Testis (tissue), 3 donors: ENCODE measurements around the gene CD274. TPM values are rescaled to one million over a fixed set of nuclear protein-coding genes. Genes with fewer than 3 reads are reported as not detected.

Experiments used
- DNase-seq: peaks from one replicate; pipeline ENCODE4 v3.0.0-alpha.2; 2019
- H3K27ac ChIP-seq, 2 donors: fragments of 200-600 bp; sonication (generic); one replicate each; pipeline ENCODE4 v1.5.1; 2019
- H3K27me3 ChIP-seq: fragments of 200-600 bp; sonication (generic); one replicate; pipeline ENCODE4 v1.5.1; 2019
- H3K36me3 ChIP-seq: fragments of 200-600 bp; sonication (generic); one replicate; pipeline ENCODE4 v1.5.1; 2017; ENCODE audit warnings: low read depth; ENCODE audit errors: missing control alignments
- H3K4me1 ChIP-seq: fragments of 200-600 bp; sonication (generic); one replicate; pipeline ENCODE4 v1.5.1; 2019
- H3K4me3 ChIP-seq, 2 donors: fragments of 200-600 bp; sonication (generic); one replicate each; pipeline ENCODE4 v1.5.1; 2017 to 2019
- H3K9me3 ChIP-seq: fragments of 200-600 bp; sonication (generic); one replicate; pipeline ENCODE4 v1.5.1; 2017
- POLR2A ChIP-seq: fragments of 450-650 bp; IDR thresholded peaks from one replicate; pipeline ENCODE4 v1.6.1; 2017; ENCODE audit warnings: antibody characterized with exemption, mild to moderate bottlenecking, moderate library complexity
- WGBS, 2 donors: methylation state at CpG; one replicate each; pipeline ENCODE4 v1.1.5; 2018; 5-methylcytosine and 5-hydroxymethylcytosine counted together
- intact Hi-C: fragments of 100-400 bp; cut with DNase I; formaldehyde crosslinking; loops from one replicate; pipeline ENCODE4 v1.15.1; 2023; ENCODE audit warnings: low total_unique reads
- polyA plus RNA-seq: library from polyadenylated mRNA; stranded (reverse); fragments of 350-450 nt; fragmentation: Illumina TruSeq; extraction: RNeasy Lipid Tissue Mini Kit (QIAGEN cat#74804); gene quantifications from one replicate; pipeline ENCODE4 v1.2.3, GENCODE V29; 2014; ENCODE audit warnings: low read depth, low replicate concordance; ENCODE audit not compliant: insufficient read depth
- total RNA-seq, 2 donors: library from RNA; depleted of rRNA; stranded (reverse); fragments of >200 nt; gene quantifications; one replicate each; pipeline ENCODE4 v1.2.3, GENCODE V29; 2016
- TF ChIP-seq, protein P1 (sequence below), 3 experiments: fragments of 450-650 bp in 2 of 3; fragments of 200-600 bp in 1 of 3; sonication (generic) in 1 of 3; IDR thresholded peaks; one replicate each; pipeline ENCODE4 v1.5.1; 2016 to 2019; ENCODE audit warnings: antibody characterized with exemption in 3 of 3, mild to moderate bottlenecking in 2 of 3, moderate library complexity in 1 of 3

The CD274 gene
- total and polyA plus RNA-seq, 3 donors from 2014 or later, result 1.3 to 4.6 (median 1.5) TPM

DNA sequence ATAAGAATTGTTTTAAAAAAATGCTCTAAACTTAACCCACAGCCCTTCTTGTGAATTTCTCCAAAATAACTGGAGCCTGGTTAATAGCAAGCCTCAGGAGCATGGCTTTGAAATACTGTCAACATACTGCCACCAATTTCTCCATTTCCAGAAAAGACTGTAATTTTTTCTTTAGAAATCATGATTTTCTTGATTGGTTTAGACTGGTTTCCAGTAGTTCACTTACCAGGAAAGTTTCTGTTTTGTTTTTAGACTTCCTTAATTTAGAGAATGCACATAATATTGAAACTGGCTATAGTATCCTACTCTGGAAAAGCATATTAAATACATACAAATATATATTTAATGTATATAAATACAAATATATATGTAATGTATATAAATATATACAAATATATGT lies 4.5 kb upstream of the CD274 start:
- no peaks in the 10 kb centered on the region for H3K4me1 ChIP-seq
- H3K36me3 ChIP-seq, result no peaks in the 10 kb centered on the region
- no peaks in the 10 kb centered on the region for H3K27me3 ChIP-seq
- H3K9me3 ChIP-seq, result no peaks in the 10 kb centered on the region
- no peak overlapping the region for H3K27ac ChIP-seq
- intact Hi-C loops, result loop anchor here (10.0 kb wide), 1 partner anchor 149 kb away; no protein-coding TSS in a partner anchor
- TF ChIP-seq POLR2A, result no peak
- TF ChIP-seq, protein P1, sequence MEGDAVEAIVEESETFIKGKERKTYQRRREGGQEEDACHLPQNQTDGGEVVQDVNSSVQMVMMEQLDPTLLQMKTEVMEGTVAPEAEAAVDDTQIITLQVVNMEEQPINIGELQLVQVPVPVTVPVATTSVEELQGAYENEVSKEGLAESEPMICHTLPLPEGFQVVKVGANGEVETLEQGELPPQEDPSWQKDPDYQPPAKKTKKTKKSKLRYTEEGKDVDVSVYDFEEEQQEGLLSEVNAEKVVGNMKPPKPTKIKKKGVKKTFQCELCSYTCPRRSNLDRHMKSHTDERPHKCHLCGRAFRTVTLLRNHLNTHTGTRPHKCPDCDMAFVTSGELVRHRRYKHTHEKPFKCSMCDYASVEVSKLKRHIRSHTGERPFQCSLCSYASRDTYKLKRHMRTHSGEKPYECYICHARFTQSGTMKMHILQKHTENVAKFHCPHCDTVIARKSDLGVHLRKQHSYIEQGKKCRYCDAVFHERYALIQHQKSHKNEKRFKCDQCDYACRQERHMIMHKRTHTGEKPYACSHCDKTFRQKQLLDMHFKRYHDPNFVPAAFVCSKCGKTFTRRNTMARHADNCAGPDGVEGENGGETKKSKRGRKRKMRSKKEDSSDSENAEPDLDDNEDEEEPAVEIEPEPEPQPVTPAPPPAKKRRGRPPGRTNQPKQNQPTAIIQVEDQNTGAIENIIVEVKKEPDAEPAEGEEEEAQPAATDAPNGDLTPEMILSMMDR (IDR thresholded peaks at IDR 0.05), result no peak
- no peak overlapping the region for H3K4me3 ChIP-seq
- no peak for DNase-seq

DNA sequence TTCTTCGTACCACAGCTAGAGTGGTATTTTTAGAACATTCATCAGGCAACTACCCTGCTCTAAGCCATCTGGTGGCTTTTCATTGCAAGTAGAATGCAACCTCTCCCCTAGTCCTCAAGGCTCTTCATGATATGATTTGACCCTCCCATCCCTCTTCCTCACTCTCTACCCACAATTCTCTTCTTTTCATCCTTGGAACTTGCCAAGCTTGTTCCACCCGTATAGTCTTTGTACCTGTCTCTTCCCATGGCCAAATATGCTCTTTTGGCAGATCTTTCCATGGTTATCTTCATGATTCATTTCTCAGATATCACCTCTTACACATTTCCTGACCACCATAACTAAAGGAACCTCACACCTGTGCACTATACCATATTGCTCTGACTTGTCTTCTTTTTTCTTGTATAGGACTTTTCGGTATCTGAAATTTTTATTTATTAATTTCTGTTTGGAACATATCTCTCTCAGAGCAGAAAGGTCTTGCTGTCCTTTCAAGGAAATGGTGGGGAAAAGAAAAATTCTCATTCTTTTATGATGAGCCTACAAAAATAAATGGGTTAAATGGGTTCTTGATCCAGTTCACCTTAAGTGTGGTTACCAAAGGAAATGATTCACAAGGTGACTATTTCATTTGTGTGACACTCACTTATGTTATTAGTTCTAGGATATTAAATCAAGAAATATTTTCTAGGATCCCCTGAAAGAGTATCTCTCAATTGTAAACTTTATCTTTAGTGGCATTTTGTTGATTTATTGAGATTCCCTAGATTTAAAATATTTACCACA lies 3.7 kb upstream of the CD274 start:
- no peak overlapping the region for H3K27ac ChIP-seq
- intact Hi-C loops, result loop anchor here (10.0 kb wide), 1 partner anchor 148 kb away; no protein-coding TSS in a partner anchor
- DNase-seq, result no peak
- no peak overlapping the region for H3K4me3 ChIP-seq
- H3K9me3 ChIP-seq, result no peaks in the 10 kb centered on the region
- H3K4me1 ChIP-seq, result no peaks in the 10 kb centered on the region
- H3K27me3 ChIP-seq, result no peaks in the 10 kb centered on the region
- 84 to 91% methylated on average over 3 of the region's 3 CpGs for WGBS, 2 donors
- no peaks in the 10 kb centered on the region for H3K36me3 ChIP-seq
- TF ChIP-seq POLR2A, result no peak
- TF ChIP-seq, protein P1 (IDR thresholded peaks at IDR 0.05), result no peak

DNA sequence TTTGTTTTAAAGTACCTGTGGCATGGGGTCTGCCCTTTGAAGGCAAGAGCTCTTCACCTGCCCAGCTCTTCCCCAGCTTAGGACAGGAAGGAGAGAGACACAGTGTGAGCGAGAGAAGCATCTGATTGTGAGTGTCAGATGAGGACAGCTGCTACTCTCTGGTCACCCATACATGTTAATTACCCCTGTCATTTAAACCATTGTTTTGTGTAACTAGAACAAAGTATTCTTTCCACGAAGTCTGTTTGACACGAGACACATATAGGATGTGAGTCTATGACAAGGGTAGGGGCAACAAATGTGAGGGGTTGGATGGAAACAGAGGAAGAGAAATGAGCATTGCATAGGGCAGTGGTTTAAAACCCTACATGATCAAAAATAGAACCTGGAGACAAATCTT lies 3.0 kb upstream of the CD274 start:
- Histone ChIP-seq H3K27ac (no peak overlapping the region), H3K9me3 (no peaks in the 10 kb centered on the region), H3K27me3 (no peaks in the 10 kb centered on the region), H3K36me3 (no peaks in the 10 kb centered on the region), H3K4me3 (no peak overlapping the region), H3K4me1 (no peaks in the 10 kb centered on the region)
- 88 to 96% methylated on average over 3 of the region's 3 CpGs for WGBS, 2 donors
- no peak for DNase-seq
- TF ChIP-seq, protein P1 (IDR thresholded peaks at IDR 0.05), result no peak
- TF ChIP-seq POLR2A, result no peak
- intact Hi-C loops, result loop anchor here (10.0 kb wide), 1 partner anchor 147 kb away; no protein-coding TSS in a partner anchor

DNA sequence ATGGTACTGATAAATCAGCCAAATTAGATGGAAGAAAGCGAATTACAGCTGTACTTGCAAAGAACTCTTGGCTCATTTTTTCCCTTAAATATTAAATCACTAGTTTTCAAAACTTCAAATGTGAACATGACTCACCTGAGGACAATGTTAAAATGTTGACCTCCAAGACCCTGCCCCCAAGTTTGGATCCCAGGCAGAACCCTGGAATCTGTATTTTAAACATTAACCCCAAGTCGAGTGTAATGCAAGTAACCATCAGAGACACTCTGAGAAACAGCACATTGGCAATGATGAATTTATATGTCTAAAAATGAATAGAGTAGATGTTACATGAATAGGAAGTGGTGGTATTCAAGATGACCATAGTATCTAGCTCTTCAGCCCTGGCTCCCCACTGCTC lies 2.3 kb upstream of the CD274 start:
- H3K9me3 ChIP-seq, result no peaks in the 10 kb centered on the region
- no peaks in the 10 kb centered on the region for H3K27me3 ChIP-seq
- no peaks in the 10 kb centered on the region for H3K4me1 ChIP-seq
- intact Hi-C loops, result loop anchor here (10.0 kb wide), 1 partner anchor 147 kb away; no protein-coding TSS in a partner anchor
- H3K36me3 ChIP-seq, result no peaks in the 10 kb centered on the region
- H3K27ac ChIP-seq, result no peak overlapping the region
- no peak for DNase-seq
- 87 to 91% methylated on average over 2 of the region's 2 CpGs for WGBS, 2 donors
- no peak overlapping the region for H3K4me3 ChIP-seq
- TF ChIP-seq, protein P1 (IDR thresholded peaks at IDR 0.05), result no peak
- no peak for TF ChIP-seq POLR2A
